Measurements from ENCODE around the gene PPP1R12A. TPM values are rescaled to one million over a fixed set of nuclear protein-coding genes. Genes with fewer than 3 reads are reported as not detected.

The PPP1R12A gene
- total RNA-seq, 1 experiment from 2014 or later, result 52.0 TPM

DNA sequence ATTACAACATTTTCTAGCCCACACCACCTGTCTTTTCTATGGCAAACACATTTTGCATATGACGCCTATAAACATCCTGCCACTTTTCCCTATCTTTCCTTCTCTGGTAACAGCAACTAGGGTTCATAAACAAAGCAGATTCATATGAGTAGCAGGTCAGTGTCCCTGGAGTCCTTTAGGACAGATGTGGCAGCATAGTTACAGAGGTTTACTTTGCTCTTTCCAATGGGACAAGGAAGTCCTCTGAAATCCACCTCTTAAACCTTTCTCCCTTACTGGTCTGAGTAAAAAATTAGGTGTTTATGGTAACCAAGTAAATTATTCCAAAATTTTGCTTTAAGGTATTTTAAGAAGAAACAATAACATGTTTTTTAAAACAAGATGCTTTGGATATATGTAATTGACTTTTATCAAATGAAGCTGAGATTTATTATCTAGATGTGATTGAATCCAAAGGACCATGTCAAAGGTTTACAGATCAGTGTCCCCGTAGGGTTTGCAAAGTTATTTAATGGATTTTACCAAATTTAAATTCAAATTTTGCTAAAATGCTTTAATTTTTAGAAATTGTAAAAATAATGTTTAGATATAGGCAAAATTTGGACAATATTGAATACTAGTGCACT is 164.9 kb downstream of the PPP1R12A start:
- Histone ChIP-seq H3K4me3 (replicated peaks in 1 of 2; ENCODE audit: low read depth in 1 of 2, low read length in 2 of 2) (no peak overlapping the region), H4K20me1 (ENCODE audit: insufficient read depth) (no peaks in the 10 kb centered on the region), H2AFZ (ENCODE audit: low read depth, low read length, poor library complexity, severe bottlenecking) (no peak overlapping the region), H3K36me3 (ENCODE audit: control insufficient read depth in 1 of 2, insufficient read depth in 2 of 2, low read length in 2 of 2) (no peaks in the 10 kb centered on the region), H3K27ac (ENCODE audit: low read depth, low read length) (no peak overlapping the region), H3K79me2 (ENCODE audit: insufficient read depth, low read length) (no peaks in the 10 kb centered on the region), H3K9me3 (ENCODE audit: control insufficient read depth in 1 of 2, insufficient read depth in 1 of 2, low read depth in 1 of 2, low read length in 2 of 2) (no peaks in the 10 kb centered on the region), H3K27me3 (ENCODE audit: insufficient read depth, low read length) (no peaks in the 10 kb centered on the region), H3K9me2 (ENCODE audit: insufficient read depth) (no peaks in the 10 kb centered on the region), H3K4me1 (ENCODE audit: control insufficient read depth in 1 of 2, insufficient read depth in 2 of 2, low read length in 2 of 2) (no peaks in the 10 kb centered on the region), H3K4me2 (ENCODE audit: low read length) (no peak overlapping the region), H3K9ac (ENCODE audit: low read length) (no peak overlapping the region)
- TF ChIP-seq FOSL1 (IDR thresholded peaks at IDR 0.05; ENCODE audit: low read depth) (no peak), EZH2 (IDR thresholded peaks at IDR 0.05) (no peak)
- ChIA-PET POLR2A (interaction anchor here (0.6 kb wide), 1 partner anchor 462 kb away, joined by 3 read pairs; no protein-coding TSS in a partner anchor), CTCF (no interaction called here), RAD21 (ENCODE audit: low non-redundant PET in 1 of 2, low total read pairs in 2 of 2, uncharacterized antibody in 2 of 2, unreplicated experiment in 2 of 2) (no interaction called here)
- no peak for ATAC-seq
- BruUV-seq (replicated peaks), result no TSS peak
- no peak for DNase-seq (ENCODE audit: low read depth, low spot score)
- intact Hi-C loops (cut with micrococcal nuclease), result no loop called here

DNA sequence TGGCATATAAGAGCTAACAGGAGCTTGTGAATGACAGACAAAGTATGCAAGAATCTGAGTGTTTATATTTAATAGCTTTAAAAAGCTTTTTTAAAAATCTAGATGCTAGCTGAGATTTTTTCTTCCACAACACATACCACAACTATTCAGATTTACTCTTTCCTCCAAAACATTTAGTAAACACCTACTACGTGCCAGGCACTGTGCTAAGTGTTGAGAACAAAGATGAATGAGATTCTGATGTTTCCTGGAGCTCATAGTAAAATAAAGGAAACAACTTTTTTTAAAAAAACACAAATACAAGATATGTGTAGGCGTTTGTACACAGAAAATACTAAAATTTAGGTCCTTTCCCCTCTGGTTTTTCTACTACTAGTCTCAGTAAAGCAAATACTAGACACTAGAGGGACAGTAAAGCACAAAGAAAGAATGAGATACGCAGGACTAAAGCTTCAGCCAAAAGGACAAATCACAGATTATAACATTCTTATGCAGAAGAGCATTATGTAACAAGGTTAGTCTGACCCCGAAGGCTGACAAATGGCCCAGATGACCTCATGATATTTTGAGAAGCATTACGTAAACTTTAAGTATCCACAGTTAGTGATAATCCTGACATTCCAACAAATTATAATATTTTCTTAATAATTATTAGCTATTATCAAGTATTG is 165.6 kb downstream of the PPP1R12A start:
- Histone ChIP-seq H3K4me1 (ENCODE audit: control insufficient read depth in 1 of 2, insufficient read depth in 2 of 2, low read length in 2 of 2) (no peaks in the 10 kb centered on the region), H3K4me2 (ENCODE audit: low read length) (no peak overlapping the region), H3K27me3 (ENCODE audit: insufficient read depth, low read length) (no peaks in the 10 kb centered on the region), H3K36me3 (ENCODE audit: control insufficient read depth in 1 of 2, insufficient read depth in 2 of 2, low read length in 2 of 2) (no peaks in the 10 kb centered on the region), H3K9me3 (ENCODE audit: control insufficient read depth in 1 of 2, insufficient read depth in 1 of 2, low read depth in 1 of 2, low read length in 2 of 2) (no peaks in the 10 kb centered on the region), H3K9ac (ENCODE audit: low read length) (no peak overlapping the region), H4K20me1 (ENCODE audit: insufficient read depth) (no peaks in the 10 kb centered on the region), H3K4me3 (replicated peaks in 1 of 2; ENCODE audit: low read depth in 1 of 2, low read length in 2 of 2) (no peak overlapping the region), H3K27ac (ENCODE audit: low read depth, low read length) (no peak overlapping the region), H2AFZ (ENCODE audit: low read depth, low read length, poor library complexity, severe bottlenecking) (no peak overlapping the region), H3K9me2 (ENCODE audit: insufficient read depth) (no peaks in the 10 kb centered on the region), H3K79me2 (ENCODE audit: insufficient read depth, low read length) (no peaks in the 10 kb centered on the region)
- DNase-seq (ENCODE audit: low read depth, low spot score), result no peak
- no peak for TF ChIP-seq EZH2 (IDR thresholded peaks at IDR 0.05)
- no peak for TF ChIP-seq ELF1 (IDR thresholded peaks at IDR 0.05; ENCODE audit: borderline replicate concordance, low read depth)
- TF ChIP-seq, protein P1, sequence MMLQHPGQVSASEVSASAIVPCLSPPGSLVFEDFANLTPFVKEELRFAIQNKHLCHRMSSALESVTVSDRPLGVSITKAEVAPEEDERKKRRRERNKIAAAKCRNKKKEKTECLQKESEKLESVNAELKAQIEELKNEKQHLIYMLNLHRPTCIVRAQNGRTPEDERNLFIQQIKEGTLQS (IDR thresholded peaks at IDR 0.05), result no peak
- no peak for TF ChIP-seq POLR2A (IDR thresholded peaks at IDR 0.05; ENCODE audit: borderline replicate concordance, extremely low read depth, insufficient read depth, insufficient read length)
- TF ChIP-seq, protein P2, sequence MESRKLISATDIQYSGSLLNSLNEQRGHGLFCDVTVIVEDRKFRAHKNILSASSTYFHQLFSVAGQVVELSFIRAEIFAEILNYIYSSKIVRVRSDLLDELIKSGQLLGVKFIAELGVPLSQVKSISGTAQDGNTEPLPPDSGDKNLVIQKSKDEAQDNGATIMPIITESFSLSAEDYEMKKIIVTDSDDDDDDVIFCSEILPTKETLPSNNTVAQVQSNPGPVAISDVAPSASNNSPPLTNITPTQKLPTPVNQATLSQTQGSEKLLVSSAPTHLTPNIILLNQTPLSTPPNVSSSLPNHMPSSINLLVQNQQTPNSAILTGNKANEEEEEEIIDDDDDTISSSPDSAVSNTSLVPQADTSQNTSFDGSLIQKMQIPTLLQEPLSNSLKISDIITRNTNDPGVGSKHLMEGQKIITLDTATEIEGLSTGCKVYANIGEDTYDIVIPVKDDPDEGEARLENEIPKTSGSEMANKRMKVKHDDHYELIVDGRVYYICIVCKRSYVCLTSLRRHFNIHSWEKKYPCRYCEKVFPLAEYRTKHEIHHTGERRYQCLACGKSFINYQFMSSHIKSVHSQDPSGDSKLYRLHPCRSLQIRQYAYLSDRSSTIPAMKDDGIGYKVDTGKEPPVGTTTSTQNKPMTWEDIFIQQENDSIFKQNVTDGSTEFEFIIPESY (IDR thresholded peaks at IDR 0.05; ENCODE audit: extremely low read depth, insufficient replicate concordance, low read length), result no peak
- TF ChIP-seq FOSL1 (IDR thresholded peaks at IDR 0.05; ENCODE audit: low read depth), result no peak
- TF ChIP-seq, protein P3, sequence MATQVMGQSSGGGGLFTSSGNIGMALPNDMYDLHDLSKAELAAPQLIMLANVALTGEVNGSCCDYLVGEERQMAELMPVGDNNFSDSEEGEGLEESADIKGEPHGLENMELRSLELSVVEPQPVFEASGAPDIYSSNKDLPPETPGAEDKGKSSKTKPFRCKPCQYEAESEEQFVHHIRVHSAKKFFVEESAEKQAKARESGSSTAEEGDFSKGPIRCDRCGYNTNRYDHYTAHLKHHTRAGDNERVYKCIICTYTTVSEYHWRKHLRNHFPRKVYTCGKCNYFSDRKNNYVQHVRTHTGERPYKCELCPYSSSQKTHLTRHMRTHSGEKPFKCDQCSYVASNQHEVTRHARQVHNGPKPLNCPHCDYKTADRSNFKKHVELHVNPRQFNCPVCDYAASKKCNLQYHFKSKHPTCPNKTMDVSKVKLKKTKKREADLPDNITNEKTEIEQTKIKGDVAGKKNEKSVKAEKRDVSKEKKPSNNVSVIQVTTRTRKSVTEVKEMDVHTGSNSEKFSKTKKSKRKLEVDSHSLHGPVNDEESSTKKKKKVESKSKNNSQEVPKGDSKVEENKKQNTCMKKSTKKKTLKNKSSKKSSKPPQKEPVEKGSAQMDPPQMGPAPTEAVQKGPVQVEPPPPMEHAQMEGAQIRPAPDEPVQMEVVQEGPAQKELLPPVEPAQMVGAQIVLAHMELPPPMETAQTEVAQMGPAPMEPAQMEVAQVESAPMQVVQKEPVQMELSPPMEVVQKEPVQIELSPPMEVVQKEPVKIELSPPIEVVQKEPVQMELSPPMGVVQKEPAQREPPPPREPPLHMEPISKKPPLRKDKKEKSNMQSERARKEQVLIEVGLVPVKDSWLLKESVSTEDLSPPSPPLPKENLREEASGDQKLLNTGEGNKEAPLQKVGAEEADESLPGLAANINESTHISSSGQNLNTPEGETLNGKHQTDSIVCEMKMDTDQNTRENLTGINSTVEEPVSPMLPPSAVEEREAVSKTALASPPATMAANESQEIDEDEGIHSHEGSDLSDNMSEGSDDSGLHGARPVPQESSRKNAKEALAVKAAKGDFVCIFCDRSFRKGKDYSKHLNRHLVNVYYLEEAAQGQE (IDR thresholded peaks at IDR 0.05; ENCODE audit: low read depth), result no peak
- no peak for TF ChIP-seq JUND (IDR thresholded peaks at IDR 0.05)
- no peak for TF ChIP-seq RAD21 (IDR thresholded peaks at IDR 0.05; ENCODE audit: low read depth)
- TF ChIP-seq ZNF274 (IDR thresholded peaks at IDR 0.05; ENCODE audit: low read depth, low read length), result no peak
- TF ChIP-seq SRF (IDR thresholded peaks at IDR 0.05; ENCODE audit: low read depth), result no peak
- TF ChIP-seq CBX3 (IDR thresholded peaks at IDR 0.05; ENCODE audit: low read depth), result no peak
- TF ChIP-seq TCF7L2 (IDR thresholded peaks at IDR 0.05; ENCODE audit: borderline replicate concordance, extremely low read depth, insufficient read depth, insufficient read length), result no peak
- no peak for TF ChIP-seq ZFX (IDR thresholded peaks at IDR 0.05)
- intact Hi-C loops (cut with micrococcal nuclease), result no loop called here
- POLR2A ChIA-PET, result no interaction called here
- ATAC-seq, result no peak
- BruUV-seq (replicated peaks), result no TSS peak
- CTCF ChIA-PET, result interaction anchor here (1.3 kb wide), 1 partner anchor 31 kb away, joined by 3 read pairs; no protein-coding TSS in a partner anchor
- RAD21 ChIA-PET (ENCODE audit: low non-redundant PET in 1 of 2, low total read pairs in 2 of 2, uncharacterized antibody in 2 of 2, unreplicated experiment in 2 of 2), result no interaction called here
